WI38 (cell line): ENCODE measurements around the gene YIF1B.

Experiments
- H3K4me3 ChIP-seq: 2 replicates; pipeline ENCODE4 v1.5.1; 2011; ENCODE audit warnings: low read depth, mild to moderate bottlenecking, control low read depth, low read length
- TF ChIP-seq, protein P1 (sequence below): IDR thresholded peaks from 2 replicates; pipeline ENCODE4 v1.5.1; 2012; ENCODE audit warnings: low read depth, mild to moderate bottlenecking, control low read depth, low read length

YIF1B gene

GRCh38 chr19:38359242-38360021 lies 43.7 kb upstream of the YIF1B start:
- TF ChIP-seq, protein P1, sequence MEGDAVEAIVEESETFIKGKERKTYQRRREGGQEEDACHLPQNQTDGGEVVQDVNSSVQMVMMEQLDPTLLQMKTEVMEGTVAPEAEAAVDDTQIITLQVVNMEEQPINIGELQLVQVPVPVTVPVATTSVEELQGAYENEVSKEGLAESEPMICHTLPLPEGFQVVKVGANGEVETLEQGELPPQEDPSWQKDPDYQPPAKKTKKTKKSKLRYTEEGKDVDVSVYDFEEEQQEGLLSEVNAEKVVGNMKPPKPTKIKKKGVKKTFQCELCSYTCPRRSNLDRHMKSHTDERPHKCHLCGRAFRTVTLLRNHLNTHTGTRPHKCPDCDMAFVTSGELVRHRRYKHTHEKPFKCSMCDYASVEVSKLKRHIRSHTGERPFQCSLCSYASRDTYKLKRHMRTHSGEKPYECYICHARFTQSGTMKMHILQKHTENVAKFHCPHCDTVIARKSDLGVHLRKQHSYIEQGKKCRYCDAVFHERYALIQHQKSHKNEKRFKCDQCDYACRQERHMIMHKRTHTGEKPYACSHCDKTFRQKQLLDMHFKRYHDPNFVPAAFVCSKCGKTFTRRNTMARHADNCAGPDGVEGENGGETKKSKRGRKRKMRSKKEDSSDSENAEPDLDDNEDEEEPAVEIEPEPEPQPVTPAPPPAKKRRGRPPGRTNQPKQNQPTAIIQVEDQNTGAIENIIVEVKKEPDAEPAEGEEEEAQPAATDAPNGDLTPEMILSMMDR = no peak
- H3K4me3 ChIP-seq = no peak overlapping the region

- TF ChIP-seq, protein P1 = no peak
- no peak overlapping the region for H3K4me3 ChIP-seq
Measured at GRCh38 chr19:38358071-38358470, 42.3 kb upstream of the YIF1B start.

DNA sequence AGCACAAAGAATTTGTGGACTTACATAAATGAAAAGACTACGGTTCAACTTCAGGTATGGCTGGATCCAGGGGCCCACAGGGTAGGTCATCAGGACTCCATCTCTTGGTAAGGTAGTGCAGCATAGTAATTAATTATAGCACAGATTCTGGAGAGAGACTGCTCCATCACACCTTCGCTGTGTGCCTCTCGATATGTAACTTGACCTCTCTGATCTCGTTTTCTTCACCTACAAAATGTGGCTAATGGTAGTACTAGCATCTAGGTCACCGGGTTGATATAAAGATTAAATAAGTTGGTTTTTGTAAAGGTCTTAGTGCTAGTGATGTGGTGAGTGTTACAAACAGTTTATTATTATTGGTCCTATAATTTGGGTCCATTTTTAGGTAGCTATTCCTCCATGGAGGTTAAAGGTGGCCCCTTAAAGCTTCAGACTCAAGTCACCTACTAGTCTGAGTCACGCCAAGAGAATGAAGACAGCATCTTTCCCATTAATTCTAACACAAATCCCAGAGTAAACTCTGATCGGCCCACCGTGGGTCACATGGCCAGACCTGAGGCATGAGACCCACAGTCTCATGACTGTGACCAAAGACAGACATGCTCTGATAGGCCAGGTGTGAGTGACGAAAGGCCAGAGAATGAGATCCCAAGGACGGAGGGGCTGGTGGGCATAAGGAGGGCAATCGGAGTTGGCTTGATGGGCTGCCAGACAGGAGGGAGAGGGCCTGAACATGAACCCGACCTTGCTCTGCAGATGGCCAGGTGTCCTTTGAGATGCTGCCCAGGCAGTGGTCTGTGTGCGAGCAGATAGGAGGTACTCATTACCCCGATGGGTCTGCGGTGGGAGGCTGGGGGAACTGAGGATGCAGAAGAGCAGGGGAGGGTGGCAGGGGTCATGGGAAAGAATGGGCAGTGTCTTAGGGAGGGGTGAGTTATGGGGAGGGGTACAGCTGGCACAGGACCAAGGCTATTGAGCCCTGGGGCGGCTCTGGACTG lies 40.3 kb upstream of the YIF1B start:
- TF ChIP-seq, protein P1 = no peak
- H3K4me3 ChIP-seq = no peak overlapping the region

DNA sequence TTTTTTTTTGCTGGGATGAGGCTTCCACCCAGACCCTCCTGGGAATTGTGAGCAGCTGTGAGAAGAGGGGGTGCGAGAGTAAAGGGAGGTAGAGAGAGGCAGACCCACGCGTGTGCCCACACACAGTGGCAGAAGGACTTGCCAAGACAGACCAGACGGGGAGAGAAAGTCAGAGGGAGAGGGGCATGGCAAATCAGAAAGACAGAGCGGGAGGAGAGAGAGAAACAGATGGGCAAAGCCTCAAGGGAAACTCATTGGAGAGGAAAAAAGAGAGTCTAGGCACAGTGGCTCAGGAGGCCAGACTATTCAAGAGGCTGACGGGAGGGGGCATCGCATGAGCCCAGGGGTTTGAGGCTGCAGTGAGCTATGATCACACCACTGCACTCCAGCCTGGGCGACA lies 36.9 kb upstream of the YIF1B start:
- no peak overlapping the region for H3K4me3 ChIP-seq
- TF ChIP-seq, protein P1 = no peak

- no peak overlapping the region for H3K4me3 ChIP-seq
- TF ChIP-seq, protein P1 = no peak
Measured at GRCh38 chr19:38351865-38352395, 36.2 kb upstream of the YIF1B start.

DNA sequence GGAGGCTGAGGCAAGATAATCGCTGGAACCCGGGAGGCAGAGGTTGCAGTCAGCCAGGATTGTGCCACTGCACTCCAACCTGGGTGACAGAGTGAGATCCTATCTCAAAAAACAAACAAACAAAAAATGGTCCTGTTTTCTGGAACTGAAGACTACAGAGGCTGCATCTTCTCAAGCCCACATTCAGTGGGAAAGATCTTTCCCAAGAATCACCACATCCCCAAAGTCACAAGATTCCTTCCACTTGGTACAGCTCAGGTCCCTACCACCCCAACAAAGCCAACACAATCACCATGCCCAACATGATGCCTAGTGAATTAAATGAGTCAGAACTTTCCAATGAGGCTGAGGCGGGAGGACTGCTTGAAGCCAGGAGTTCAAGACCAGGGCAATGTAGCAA lies 35.1 kb upstream of the YIF1B start:
- TF ChIP-seq, protein P1 = no peak
- no peak overlapping the region for H3K4me3 ChIP-seq

DNA sequence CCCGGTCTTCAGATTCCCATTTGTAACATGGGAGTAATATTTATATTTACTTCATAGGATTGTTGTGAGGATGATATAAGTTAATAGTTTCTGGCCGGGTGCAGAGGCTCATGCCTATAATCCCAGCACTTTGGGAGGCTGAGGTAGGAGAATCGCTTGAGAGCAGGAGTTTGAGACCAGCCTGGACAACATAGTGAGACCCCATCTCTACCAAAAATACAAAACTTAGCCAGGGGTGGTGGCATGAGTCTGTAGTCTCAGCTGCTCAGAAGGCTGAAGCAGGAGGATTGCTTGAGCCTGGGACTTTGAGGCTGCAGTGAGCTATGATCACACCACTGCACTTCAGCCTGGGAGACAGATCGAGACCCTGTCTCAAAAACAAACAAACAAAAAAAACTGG lies 31.1 kb upstream of the YIF1B start:
- TF ChIP-seq, protein P1 = no peak
- H3K4me3 ChIP-seq = no peak overlapping the region
